SH-SY5Y (cell line): ENCODE data around the gene SYNGR2.

Experiments used
- GATA2 ChIP-seq: IDR thresholded peaks from 2 replicates; pipeline ENCODE4 v1.6.1; 2011; ENCODE audit warnings: mild to moderate bottlenecking, low read depth, low read length
- GATA3 ChIP-seq: IDR thresholded peaks from 2 replicates; pipeline ENCODE4 v1.6.1; 2011; ENCODE audit warnings: low read depth, mild to moderate bottlenecking, low read length, moderate library complexity

- TF ChIP-seq GATA3 (no peak), GATA2 (no peak)
Measured at GRCh38 chr17:78180508-78180907, 12.1 kb downstream of the SYNGR2 start.
